Psoas muscle (tissue), 8 donors: ENCODE data around the gene LMCD1. TPM values are rescaled to one million over a fixed set of nuclear protein-coding genes. Genes with fewer than 3 reads are reported as not detected.

ENCODE experiments used
- ATAC-seq, 4 donors: fragments of 200-7000 bp; cut with Tn5 transposase; one replicate each; pipeline ENCODE4 v1.9.1; 2020; ENCODE audit warnings: moderate library complexity in 3 of 4, mild to moderate bottlenecking in 2 of 4
- DNase-seq, 2 donors: peaks; one replicate each; pipeline ENCODE4 v3.0.0-alpha.2; 2020
- H3K27ac ChIP-seq: fragments of 200-600 bp; one replicate; pipeline ENCODE4 v1.8.0; 2022
- H3K27me3 ChIP-seq, 3 donors: fragments of 200-600 bp in 1 of 3; one replicate each; pipeline versions ENCODE4 v1.6.1 to v1.8.0; 2013 to 2022; ENCODE audit warnings: low read length in 2 of 3, mild to moderate bottlenecking in 2 of 3, moderate library complexity in 1 of 3; ENCODE audit not compliant: insufficient read depth in 3 of 3
- H3K36me3 ChIP-seq, 2 donors: fragments of 200-600 bp in 1 of 2; one replicate each; pipeline versions ENCODE4 v1.6.1 to v1.8.0; 2013 to 2022; ENCODE audit warnings: low read depth in 1 of 2, mild to moderate bottlenecking in 1 of 2, moderate library complexity in 1 of 2; ENCODE audit not compliant: insufficient read depth in 1 of 2
- H3K4me1 ChIP-seq: fragments of 200-600 bp; one replicate; pipeline ENCODE4 v1.8.0; 2022
- H3K4me3 ChIP-seq: fragments of 200-600 bp; one replicate; pipeline ENCODE4 v1.8.0; 2022; ENCODE audit warnings: mild to moderate bottlenecking
- H3K9me3 ChIP-seq: fragments of 200-600 bp; one replicate; pipeline ENCODE4 v1.8.0; 2022
- CTCF ChIP-seq: fragments of 200-600 bp; IDR thresholded peaks from one replicate; pipeline ENCODE4 v1.8.0; 2022; ENCODE audit warnings: antibody characterized with exemption
- WGBS, 3 donors: extraction: QIAGEN DNeasy Blood & Tissue Kit; methylation state at CpG; one replicate each; pipeline versions ENCODE4 v1.1.6 to v1.1.7; 2013; 5-methylcytosine and 5-hydroxymethylcytosine counted together
- intact Hi-C, 2 donors: fragments of 100-400 bp; cut with DNase I; formaldehyde crosslinking; loops; one replicate each; pipeline versions ENCODE4 v1.11.0 to v1.14.2; 2022
- polyA plus RNA-seq, 3 donors: library from polyadenylated mRNA; stranded (reverse); fragments of 200-250 nt; gene quantifications; one replicate each; pipeline ENCODE4 v1.2.3, GENCODE V29; 2013
- total RNA-seq, 4 donors: library from RNA; stranded (reverse); fragmentation: NEBNext Ultra II Directional in 2 of 4; extraction: Animal tissue kit (Norgen Biotek cat#: 25700) in 2 of 4; gene quantifications; one replicate each; pipeline versions ENCODE4 v1.2.1 to v1.2.4, GENCODE V29; 2021 to 2023
- donor health status: healthy with polysubstance abuse.
- donor health status: DM: no; HTN: no; CAD: no; lungs with moderate emphysema.
- donor health status: Bipolar disorder and iron deficiency.
- donor health status: healthy.
- donor health status: DM: yes; HTN: yes; CAD: no.
- donor health status: DM: no; HTN: no; CAD: no.
- donor health status: DM: no; HTN: no; CAD: no.
- donor health status: DM: yes; HTN: yes; CAD: no.

The LMCD1 gene
- total and polyA plus RNA-seq, 7 donors, result 83.0 to 1,120 (median 411) TPM

GRCh38 chr3:8485943-8486342, 15.7 kb upstream of the LMCD1 start:
- ATAC-seq (no peak), DNase-seq (no peak)
- intact Hi-C loops, result no loop called here
- Histone ChIP-seq H3K27me3 (no peaks in the 10 kb centered on the region), H3K27ac (peak overlapping the region; percentile 88), H3K9me3 (peaks cover 5% of the 10 kb centered on the region), H3K36me3 (no peaks in the 10 kb centered on the region), H3K4me1 (peaks cover 63% of the 10 kb centered on the region), H3K4me3 (no peak overlapping the region)
- TF ChIP-seq CTCF, result no peak
- WGBS, 3 donors, result 59 to 71% (median 64%) methylated on average over 3 of the region's 3 CpGs

GRCh38 chr3:8486434-8486833, 15.2 kb upstream of the LMCD1 start:
- ATAC-seq (no peak), DNase-seq (no peak)
- no peaks in the 10 kb centered on the region for H3K36me3 ChIP-seq
- 95 to 98% (median 97%) methylated on average over 3 of the region's 3 CpGs for WGBS, 3 donors
- peaks cover 66% of the 10 kb centered on the region for H3K4me1 ChIP-seq
- H3K4me3 ChIP-seq, result no peak overlapping the region
- intact Hi-C loops, result no loop called here
- H3K9me3 ChIP-seq, result peaks cover 5% of the 10 kb centered on the region
- H3K27ac ChIP-seq, result peak overlapping the region; percentile 88
- no peak for TF ChIP-seq CTCF
- no peaks in the 10 kb centered on the region for H3K27me3 ChIP-seq

- H3K36me3 ChIP-seq, result no peaks in the 10 kb centered on the region
- 41 to 53% (median 47%) methylated on average over 5 of the region's 5 CpGs for WGBS, 3 donors
- H3K27ac ChIP-seq, result peak overlapping the region; percentile 88
- DNase-seq (no peak), ATAC-seq (no peak)
- H3K4me3 ChIP-seq, result no peak overlapping the region
- H3K4me1 ChIP-seq, result peaks cover 63% of the 10 kb centered on the region
- H3K9me3 ChIP-seq, result peaks cover 5% of the 10 kb centered on the region
- no peak for TF ChIP-seq CTCF
- H3K27me3 ChIP-seq, result no peaks in the 10 kb centered on the region
- intact Hi-C loops, result no loop called here
Observed at GRCh38 chr3:8486936-8487335, 14.7 kb upstream of the LMCD1 start.

- no peak overlapping the region for H3K4me3 ChIP-seq
- peaks cover 53% of the 10 kb centered on the region for H3K4me1 ChIP-seq
- ATAC-seq (peak; percentile 84 to 89 (median 86)), DNase-seq (no peak)
- peaks cover 5% of the 10 kb centered on the region for H3K9me3 ChIP-seq
- intact Hi-C loops, result no loop called here
- H3K36me3 ChIP-seq, result no peaks in the 10 kb centered on the region
- peak overlapping the region; percentile 88 for H3K27ac ChIP-seq
- no peaks in the 10 kb centered on the region for H3K27me3 ChIP-seq
- no peak for TF ChIP-seq CTCF
- 27 to 42% (median 35%) methylated on average over 3 of the region's 3 CpGs for WGBS, 3 donors
Observed at GRCh38 chr3:8488411-8488810, 13.2 kb upstream of the LMCD1 start.

GRCh38 chr3:8488877-8489276, 12.7 kb upstream of the LMCD1 start:
- peaks cover 5% of the 10 kb centered on the region for H3K9me3 ChIP-seq
- ATAC-seq (peak; percentile 11 to 49 (median 20)), DNase-seq (no peak)
- H3K4me1 ChIP-seq, result peaks cover 48% of the 10 kb centered on the region
- intact Hi-C loops, result no loop called here
- no peak overlapping the region for H3K4me3 ChIP-seq
- no peaks in the 10 kb centered on the region for H3K27me3 ChIP-seq
- H3K27ac ChIP-seq, result peak overlapping the region; percentile 88
- no peak for TF ChIP-seq CTCF
- H3K36me3 ChIP-seq, result no peaks in the 10 kb centered on the region
- WGBS, 3 donors, result 31 to 44% (median 31%) methylated on average over 5 of the region's 5 CpGs
